GM21576 (cell line): ENCODE measurements around the gene IQSEC1.
"Not testable (repeated sequence)": the region's sequence is repeated elsewhere in the genome, so short reads cannot be mapped to it uniquely, and the experiment has no call there.

Experiments used
- ATAC-seq: cut with Tn5 transposase; IDR thresholded peaks from one replicate; pipeline ENCODE4 v1.9.1; 2021; ENCODE audit warnings: mild to moderate bottlenecking, moderate library complexity; ENCODE audit not compliant: unreplicated experiment

The IQSEC1 gene

GRCh38 chr3:12886106-12886679 is 187.0 kb downstream of the IQSEC1 start:
- peak; percentile 59 for ATAC-seq

GRCh38 chr3:12885583-12885930 is 187.7 kb downstream of the IQSEC1 start:
- no peak for ATAC-seq

- peak; percentile 40 for ATAC-seq
Measured at GRCh38 chr3:12884790-12885582, 188.2 kb downstream of the IQSEC1 start.

GRCh38 chr3:12884186-12884680 is 189.0 kb downstream of the IQSEC1 start:
- ATAC-seq: no peak

GRCh38 chr3:12882336-12883310 is 190.6 kb downstream of the IQSEC1 start:
- ATAC-seq: no peak

GRCh38 chr3:12881858-12882257 is 191.4 kb downstream of the IQSEC1 start:
- peak; percentile 57 for ATAC-seq

GRCh38 chr3:12879191-12879815 is 193.9 kb downstream of the IQSEC1 start:
- ATAC-seq: no peak

- not testable (repeated sequence) for ATAC-seq
Measured at GRCh38 chr3:12878758-12879157, 194.5 kb downstream of the IQSEC1 start.

GRCh38 chr3:12878141-12878574 is 195.1 kb downstream of the IQSEC1 start:
- ATAC-seq: no peak

GRCh38 chr3:12877040-12877439 is 196.2 kb downstream of the IQSEC1 start:
- no peak for ATAC-seq

GRCh38 chr3:12875857-12876836 is 197.1 kb downstream of the IQSEC1 start:
- no peak for ATAC-seq

- no peak for ATAC-seq
Measured at GRCh38 chr3:12871404-12871983, 201.7 kb downstream of the IQSEC1 start.

GRCh38 chr3:12870942-12871341 is 202.3 kb downstream of the IQSEC1 start:
- peak; percentile 50 for ATAC-seq

GRCh38 chr3:12869035-12869621 is 204.1 kb downstream of the IQSEC1 start:
- ATAC-seq: peak; percentile 42

GRCh38 chr3:12868039-12869034 is 204.9 kb downstream of the IQSEC1 start:
- ATAC-seq: peak; percentile 13

GRCh38 chr3:12866836-12867235 is 206.4 kb downstream of the IQSEC1 start:
- no peak for ATAC-seq

GRCh38 chr3:12865271-12865670 is 208.0 kb downstream of the IQSEC1 start:
- ATAC-seq: no peak

GRCh38 chr3:12862387-12862786 is 210.8 kb downstream of the IQSEC1 start:
- no peak for ATAC-seq
